ENCODE measurements around the gene RBM4B.

GRCh38 chr11:66685276-66686099 lies 7.8 kb upstream of the RBM4B start:
- no peak for TF ChIP-seq SIN3A (IDR thresholded peaks at IDR 0.05; ENCODE audit: borderline replicate concordance, insufficient read depth, low read length)
- no peak for TF ChIP-seq REST (IDR thresholded peaks at IDR 0.05; ENCODE audit: insufficient read depth in 1 of 2, low read depth in 2 of 2, low read length in 2 of 2)

Data from PFSK-1 (cell line).